NCI-H2196 treated with DMSO at 0.1 percent for 48 hours (cell line): ENCODE measurements around the gene TMEM178B.

Experiments used
- DNase-seq: peaks from one replicate; lab custom pipeline; 2025; ENCODE audit not compliant: unreplicated experiment; lab: John Stamatoyannopoulos, UW

The TMEM178B gene

DNA sequence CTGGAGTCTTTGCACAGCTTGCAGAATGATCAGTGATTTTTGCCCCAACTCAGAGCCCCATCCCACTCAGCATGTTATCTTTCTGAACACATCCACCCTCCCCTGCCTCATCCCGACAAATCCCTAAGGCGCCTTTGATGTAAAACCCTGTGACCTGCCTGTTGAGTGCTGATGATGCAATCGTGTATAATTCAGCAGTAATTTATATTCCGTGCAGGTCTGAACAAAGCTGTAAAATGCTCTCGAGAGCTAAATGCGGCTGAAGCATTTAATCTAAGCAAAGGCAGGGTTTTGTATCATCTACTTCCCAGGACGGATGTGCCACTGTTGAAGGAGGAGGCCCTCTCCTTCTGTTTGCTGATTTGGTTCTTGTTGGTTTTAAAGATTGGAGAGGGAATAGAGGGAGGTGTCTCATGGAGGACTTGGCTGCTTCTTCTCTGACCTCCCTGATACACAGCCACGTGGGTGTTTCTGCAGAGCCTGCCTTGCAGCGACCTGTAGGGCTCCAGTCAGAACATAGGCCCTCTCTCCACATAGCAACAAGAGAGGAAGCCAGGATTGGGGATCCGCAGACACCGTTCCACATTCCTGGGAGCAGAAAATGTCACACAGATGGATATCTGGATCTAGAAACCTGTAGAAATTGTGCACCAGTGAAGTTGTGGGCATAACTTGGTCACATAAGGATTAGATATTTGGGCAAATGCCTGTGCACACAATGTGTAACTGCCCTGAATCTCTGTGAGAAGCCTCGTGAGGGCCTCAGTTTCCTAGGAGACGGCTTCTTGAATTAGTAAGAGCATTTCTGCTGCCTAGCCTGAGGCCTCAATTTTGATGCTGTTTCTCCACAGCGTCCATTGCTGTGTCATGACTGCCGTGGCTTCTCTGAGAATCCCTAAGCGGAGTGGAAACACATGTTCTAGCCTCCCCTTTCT, 387.2 kb downstream of the TMEM178B start:
- DNase-seq, result no peak

DNA sequence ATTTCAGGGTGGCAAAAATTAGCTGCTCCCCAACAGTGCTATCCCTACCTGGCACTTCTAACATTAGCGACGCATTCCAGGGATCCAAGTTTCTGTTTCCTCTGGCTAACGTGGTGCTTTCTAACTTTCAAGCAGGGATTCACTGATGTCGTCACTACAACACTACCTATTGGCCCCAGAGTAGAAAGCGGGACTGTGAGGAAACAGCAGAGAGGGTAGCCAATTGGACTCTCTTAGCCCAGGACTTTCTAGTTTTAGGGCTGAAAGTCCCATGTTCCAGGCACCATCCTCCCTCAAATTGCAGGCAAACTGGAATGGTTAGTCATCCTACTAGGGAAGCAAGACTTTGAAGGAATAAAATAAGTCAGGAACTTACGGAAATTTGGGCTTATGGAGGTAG, 388.1 kb downstream of the TMEM178B start:
- DNase-seq, result no peak

DNA sequence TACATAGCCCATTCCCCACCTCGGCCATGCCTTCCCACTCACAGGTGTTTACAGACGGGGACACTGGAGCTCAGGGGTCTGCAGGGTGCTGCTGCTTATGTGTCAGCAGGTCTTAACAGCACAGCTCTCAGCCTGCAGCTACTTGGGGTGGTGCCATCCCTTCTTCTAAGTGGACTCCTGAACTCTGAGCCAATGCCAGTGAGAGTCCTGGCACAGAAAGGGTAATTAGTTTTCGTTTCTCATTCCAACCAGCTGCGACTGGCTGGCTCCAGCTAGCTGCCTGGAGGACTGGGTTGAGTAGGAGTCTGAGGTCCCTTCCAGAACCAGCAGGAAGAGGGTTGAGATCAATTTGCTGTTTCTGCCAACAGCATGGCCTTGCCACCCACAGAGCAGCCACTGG, 389.1 kb downstream of the TMEM178B start:
- peak; percentile 8 for DNase-seq

DNA sequence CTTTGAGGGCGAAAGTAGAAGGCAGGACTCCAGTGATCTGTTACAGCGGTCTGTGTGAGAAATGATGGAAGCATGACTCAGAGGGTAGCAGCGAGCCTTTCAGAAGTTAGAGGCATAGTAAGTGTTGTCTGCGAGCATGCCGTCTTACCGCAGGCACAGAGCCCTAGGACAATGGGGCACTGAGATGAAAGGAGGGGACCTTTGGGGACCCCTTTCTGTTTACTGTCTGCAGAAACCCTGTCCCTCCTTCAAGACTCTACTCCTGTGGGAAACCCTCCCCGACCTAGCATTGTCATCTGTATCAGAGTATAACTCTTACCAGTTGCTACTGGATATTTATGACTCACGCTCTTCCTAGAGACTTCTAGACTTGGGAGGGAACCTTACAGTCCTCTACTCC, 390.1 kb downstream of the TMEM178B start:
- no peak for DNase-seq

DNA sequence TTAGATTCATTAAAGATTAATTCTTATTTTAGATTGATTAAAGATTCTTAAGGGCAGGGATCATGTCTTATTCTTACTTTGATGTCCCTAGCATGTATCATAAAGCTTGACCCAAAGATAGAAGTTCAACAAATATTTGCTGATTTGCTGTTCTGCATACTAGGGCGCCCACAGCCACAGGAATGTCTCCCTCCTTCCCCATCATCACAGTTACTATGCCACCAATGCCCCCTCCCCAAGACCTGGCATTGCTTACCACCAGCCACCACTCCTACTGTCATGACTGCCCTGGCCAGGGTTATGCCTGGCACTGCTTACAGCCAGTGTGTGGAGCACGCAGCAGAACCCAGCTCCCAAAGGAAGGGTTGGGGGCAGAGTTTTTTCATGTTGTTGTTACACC, 390.7 kb downstream of the TMEM178B start:
- no peak for DNase-seq

DNA sequence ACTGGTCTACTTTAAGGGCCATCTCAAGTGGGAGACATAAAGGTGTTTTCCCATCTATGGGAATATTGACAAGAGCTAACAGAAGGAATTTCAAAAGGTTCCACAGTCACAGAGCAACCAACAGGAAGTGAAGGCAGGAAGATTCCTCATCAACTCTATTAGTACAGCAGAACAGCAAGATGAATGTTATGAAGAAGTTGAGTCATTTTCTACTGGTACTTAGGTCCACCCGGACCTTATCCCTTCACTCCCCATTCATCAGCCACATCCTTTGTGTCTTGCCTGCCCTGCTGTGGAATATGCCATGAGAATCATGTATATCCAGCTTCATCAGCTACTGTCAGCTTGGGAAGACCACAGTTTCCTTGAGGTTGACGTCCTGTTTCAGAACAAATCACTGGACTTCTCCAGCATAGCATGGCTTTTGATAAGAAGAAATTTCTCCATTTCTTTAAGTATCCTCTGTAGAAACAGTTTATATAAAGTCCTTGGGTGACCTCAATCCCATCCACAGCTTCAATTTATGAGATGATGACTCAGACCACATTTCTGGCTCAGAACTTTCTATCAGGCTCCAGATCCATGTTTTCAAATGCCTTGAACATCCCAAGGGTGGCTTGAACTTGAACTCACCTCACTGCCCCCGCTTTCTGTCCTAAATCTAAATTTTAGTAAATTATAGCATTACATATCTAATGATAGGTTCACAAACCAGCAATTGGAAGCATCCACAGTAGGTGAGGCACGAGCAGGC, 392.5 kb downstream of the TMEM178B start:
- DNase-seq, result no peak

DNA sequence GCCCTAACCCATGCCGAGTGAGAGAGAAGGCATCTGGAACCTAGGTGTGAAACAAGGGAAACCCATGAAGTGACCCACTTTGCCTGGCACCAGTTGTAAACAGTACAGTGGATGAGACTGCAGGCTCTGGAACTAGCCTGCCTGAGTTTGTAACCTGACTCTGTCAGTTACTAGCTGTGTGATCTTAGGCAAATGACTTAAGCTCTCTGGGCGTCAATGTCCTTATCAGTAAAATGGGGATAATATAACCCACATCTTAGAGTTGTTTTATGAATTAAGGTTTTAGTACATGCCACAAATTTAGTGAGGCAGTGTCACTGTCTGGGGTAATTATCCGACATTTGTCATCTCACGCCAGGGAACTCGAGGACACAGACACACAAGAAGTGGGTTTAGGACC, 394.5 kb downstream of the TMEM178B start:
- no peak for DNase-seq

DNA sequence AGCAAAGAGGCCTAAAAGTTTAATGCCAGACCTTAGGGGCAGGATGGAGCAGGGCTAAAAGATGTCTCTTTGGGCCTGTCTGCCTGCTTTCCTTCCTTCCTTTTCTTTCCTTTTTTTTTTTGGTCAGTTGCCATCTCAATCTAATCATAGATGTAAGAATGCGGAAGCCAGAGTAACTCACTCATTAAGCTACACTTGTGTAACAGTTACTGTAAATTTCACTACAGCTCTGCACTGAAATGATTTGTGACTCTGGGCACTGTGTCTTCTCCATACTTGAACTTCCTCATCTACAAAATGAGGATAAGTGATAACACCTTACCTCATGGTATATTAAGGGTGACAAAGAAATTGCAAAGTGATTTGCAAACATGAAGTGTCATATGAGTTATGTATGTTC, 401.8 kb downstream of the TMEM178B start:
- no peak for DNase-seq

DNA sequence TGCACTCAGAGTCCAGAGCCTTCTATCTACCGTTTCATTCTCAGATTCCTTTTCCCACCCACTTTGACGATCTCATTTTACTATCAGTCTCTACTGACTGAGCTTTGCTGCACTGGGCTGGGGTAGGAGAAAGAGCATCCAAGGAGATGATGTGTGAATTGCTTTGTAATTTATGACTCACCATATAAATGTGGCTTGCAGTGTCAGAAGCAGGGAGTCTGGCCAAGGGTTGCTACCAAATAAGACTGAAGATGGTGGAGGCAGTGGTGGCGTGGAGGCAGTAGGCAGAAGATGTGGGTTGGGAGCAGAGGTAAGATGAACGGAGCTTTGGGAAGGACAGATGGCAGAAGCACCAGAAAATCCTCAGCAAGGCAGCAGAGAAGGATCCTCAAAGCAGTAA, 404.0 kb downstream of the TMEM178B start:
- DNase-seq, result no peak

DNA sequence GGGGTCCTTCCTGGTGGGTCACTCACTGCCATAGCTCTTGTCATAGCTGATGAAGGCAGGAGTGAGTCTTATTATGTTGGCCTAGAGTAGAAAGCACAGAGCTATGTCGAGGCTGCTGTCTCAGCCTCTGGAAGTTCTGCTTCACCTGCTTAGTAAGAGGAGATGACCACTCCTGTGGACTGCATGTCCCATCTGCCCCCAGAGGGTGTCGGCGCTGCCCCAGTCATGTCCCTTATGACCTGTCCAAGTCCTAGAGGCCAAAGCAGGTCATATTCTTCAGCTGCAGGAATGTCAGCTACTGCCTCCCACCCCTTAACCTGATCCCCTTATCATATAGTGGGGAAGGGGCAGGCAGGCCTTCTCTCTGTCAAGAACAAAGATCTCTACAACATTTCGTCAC, 405.0 kb downstream of the TMEM178B start:
- no peak for DNase-seq

DNA sequence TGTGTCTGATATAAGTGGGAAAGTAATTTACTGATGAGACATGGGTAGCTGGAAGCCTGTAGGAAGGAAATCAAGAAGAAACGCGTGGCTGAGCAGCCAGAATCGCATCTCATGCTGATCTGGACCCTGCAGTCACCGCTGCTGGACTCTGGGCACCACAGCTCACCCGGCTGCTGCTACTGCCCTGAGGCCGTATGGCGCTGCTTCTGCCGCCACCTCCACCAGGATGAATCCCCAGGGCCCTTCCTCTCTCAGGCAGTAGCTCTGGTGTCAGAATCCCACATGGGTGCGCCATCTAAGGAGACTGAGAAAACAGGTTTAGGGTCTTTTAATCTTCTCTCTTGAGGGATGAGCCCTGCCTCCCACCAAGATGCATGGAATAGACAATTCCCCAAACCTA, 407.1 kb downstream of the TMEM178B start:
- DNase-seq, result no peak

DNA sequence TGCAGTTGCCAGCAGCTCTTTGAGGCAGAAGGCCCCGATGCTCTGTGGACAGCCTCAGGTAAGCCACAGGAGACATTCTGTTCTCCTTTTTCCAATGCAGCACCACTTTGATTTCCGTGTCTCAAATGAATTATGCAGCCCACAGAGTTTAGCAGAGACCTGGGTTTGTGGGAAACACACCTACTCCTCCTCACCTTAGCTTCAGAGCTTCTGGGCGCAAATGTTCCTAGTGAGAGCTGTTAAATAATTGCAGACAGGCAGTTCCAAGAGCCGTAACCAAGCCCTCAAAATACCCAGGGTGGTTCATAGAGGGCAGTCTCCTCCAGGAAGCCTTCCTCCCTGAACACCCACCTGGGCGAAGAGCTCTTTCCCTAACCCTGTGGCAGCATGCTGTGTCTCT, 408.1 kb downstream of the TMEM178B start:
- no peak for DNase-seq

DNA sequence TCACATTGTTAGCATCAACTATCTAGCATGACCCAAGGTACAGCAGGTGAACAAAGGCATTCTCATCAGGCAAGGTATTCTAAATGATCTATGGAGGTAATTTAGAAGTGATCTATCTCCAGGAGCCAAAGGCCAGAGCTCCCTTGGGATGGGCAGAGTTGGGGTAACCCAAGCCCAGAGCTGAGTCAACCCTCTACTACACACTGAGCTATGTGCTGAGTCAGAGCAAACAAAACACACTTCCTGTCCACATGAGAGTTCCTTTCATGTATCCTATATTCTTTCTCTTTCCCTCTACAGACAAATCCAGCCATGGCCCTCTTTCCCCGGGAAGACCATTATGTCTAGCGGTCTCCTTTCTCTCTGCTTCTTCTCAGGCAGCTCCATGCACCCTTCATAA, 409.2 kb downstream of the TMEM178B start:
- DNase-seq, result no peak

DNA sequence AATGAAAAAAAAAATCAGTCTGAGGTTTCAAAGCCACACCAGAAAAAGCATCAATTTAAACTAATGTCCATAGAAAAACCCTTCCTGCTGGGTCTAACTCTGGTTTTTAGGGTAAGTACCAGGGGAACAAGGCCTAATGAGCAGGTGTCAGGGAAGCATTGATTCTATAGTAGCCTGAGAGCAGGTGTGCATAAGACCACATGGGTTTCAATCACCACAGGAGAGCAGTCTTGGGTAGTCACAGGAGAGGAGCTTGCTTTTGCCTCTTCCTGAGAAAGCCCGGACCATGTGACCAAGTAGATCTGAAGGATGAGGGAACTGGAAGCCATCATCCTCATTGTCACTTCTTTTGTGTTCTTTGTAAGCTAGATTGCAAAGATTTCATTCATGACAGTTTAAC, 411.0 kb downstream of the TMEM178B start:
- no peak for DNase-seq

DNA sequence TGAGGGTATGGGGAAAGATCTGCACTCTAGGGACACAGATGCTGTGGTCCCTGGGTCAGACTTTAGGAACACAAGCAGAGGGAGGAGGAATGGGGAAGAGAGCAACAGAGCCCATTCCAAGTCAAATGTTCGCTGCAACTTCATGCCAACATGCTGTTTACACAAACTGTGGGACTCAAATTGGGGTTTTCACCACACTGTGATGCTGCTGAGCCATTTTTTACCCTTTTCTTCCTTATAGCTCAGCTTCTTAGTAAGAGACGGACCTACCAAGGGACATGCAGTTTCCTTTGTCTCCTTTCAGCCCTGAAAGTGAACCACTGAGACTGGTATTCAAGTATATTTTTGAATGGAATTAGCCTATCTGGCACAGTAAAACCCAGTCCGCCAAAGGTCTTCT, 413.1 kb downstream of the TMEM178B start:
- DNase-seq, result no peak

DNA sequence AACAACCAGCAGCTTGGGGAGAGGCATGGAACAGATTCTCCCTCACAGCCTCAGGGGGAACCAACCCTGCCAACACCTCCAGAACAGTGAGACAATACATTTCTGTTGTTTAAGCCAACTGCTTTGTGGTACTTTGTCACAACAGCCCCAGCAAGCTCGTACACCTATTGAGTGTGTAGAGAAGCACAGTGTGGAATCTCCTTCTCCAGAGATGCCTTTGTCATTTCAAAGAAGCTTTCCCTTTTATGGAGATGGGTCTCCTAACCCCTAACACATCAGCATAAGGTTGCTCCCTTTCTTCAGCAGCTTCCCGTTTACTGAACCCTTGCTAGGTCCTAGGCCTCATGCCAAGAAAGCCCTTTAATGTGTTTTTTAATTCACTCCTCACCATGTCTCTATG, 416.6 kb downstream of the TMEM178B start:
- no peak for DNase-seq

DNA sequence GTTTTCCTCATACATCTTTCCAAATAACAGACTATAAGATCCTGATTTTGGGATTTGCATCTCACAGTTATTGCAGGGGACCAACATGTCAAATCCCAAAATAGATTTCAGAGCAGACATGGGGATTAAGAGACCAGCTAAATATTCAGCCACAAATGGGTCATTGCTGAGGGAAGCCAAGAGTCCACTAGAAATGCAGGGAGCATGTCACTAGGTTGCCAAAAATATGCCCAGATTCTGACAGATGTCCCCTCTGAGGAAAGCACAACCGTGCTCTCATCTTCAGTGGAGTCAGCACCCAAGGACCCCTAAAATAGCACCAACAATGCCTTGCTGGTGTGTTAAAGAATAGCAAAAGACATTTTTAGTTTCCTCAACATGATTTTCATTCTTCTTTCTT, 421.2 kb downstream of the TMEM178B start:
- no peak for DNase-seq

DNA sequence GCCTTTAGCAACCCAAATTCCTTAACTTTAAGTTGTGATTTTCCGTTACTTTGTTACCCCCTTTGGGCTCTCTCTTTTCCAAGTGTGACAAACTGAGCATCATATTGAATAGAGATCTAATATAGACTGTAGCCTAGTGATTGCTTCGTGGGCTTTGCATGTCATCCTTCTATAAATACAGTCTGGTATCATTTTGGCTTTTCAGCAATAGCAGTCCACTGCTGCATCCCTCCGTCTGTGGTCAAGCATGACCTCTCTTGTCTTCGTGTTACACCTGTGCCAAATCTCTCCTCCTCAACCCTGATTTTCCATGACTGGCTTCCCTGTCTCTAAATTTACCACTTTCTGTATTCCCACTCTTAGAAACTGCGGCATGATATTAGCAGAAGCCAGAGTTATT, 423.5 kb downstream of the TMEM178B start:
- no peak for DNase-seq

DNA sequence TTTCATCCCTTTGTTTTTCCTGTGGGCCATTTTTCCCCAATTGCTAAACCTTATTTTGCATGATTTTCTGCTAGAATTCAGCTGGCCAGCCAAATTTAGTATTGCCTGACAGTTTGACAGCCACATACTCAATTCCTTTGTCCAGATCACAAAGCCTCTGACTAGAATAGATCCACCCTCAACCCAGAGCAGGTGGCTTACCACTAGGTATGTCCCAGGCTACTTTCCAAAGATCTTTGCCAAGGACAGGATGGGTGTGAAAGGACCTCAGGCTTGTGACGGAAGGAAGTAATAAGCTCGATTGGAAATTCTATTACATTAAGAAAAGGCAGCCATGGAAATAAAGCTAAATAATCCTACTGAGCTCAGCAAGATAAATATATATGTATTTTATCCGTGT, 426.7 kb downstream of the TMEM178B start:
- DNase-seq, result no peak

DNA sequence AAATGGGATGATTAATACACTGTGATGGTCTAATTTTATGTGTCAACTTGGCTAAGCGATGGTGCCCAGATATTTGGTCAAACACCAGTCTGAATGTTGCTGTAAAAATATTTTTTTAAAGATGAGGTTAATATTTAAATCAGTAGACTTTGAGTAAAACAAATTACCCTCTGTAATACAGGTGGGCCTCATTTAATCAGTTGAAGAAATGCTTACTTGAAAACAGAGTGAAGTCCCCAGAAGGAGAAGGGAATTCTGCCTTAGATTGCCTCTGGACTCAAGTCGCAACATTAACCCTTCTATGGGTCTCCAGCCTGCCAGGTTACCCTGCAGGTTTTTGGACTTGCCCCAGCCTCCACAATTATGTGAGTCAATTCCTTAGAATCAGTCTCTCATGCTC, 427.6 kb downstream of the TMEM178B start:
- no peak for DNase-seq

DNA sequence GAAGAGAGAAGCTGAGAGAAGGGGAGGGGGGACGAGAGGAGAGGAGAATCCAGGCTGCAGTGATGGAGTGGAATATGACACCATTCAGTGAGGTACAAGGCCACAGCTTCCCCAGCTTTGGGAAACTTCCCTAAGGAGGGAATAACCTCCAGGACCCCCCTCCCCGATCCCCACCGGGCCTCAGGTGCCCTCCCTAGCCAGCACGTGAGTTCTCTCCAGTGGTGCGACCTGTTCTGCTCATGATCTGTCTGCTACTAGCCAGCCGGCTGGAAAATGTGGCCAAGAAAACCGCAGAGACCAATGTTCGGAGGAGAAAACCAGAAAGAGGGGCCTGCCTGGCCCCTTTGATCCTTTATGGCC, 437.4 kb downstream of the TMEM178B start:
- no peak for DNase-seq

DNA sequence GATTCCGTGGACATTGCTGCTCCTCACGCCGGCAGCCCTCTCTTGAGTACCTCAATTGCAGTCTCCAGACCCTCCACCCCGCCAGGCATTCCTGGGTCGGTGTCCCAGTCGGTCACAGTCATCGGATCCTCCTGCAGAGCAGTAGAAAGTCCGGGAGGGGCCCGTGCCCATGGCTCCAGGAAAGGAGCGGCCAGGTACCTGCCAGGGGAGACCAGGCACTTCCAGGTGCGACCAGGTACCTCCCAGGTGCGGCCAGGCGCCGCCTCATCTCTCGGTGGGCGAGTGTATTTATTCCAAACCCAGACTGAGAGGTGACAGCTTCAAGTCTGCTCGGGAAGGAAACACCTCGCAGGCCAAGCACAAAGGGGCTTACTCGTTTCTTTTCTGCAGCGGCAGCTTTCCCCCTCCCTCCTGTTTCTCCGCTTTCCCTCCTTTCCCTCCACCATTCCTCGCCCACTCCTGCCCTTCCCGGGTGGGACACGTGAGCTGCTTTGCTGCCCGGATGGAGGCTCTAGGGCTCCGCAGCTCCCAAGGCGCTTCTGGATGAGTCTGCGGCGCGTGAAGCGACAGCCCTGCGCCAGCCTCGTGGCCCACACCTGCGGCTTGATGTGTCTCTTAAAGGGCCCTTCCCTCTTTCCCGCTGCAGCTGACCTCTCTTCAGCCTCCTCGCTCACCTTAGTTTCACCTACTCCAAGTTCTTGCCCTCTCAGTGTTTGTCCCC, 438.0 kb downstream of the TMEM178B start:
- no peak for DNase-seq
